Loucy (cell line): ENCODE measurements around the gene ARGLU1.

Experiments
- H2AFZ ChIP-seq: fragments of 200-600 bp; sonication (generic); 2 replicates; pipeline ENCODE4 v1.6.0; 2016; ENCODE audit warnings: antibody characterized with exemption, mild to moderate bottlenecking, low read length, moderate library complexity
- H3F3A ChIP-seq: fragments of 200-600 bp; 2 replicates; pipeline ENCODE4 v1.6.0; 2016; ENCODE audit warnings: antibody characterized with exemption, low read depth, mild to moderate bottlenecking
- H3K27me3 ChIP-seq: fragments of 200-600 bp; sonication (generic); 2 replicates; pipeline ENCODE4 v1.6.1; 2014; ENCODE audit warnings: low read length, mild to moderate bottlenecking; ENCODE audit not compliant: insufficient read depth, poor library complexity, severe bottlenecking
- H3K36me3 ChIP-seq: fragments of 200-600 bp; sonication (generic); 2 replicates; pipeline ENCODE4 v1.6.1; 2016; ENCODE audit warnings: low read length; ENCODE audit not compliant: insufficient read depth
- H3K4me1 ChIP-seq: fragments of 200-600 bp; sonication (generic); 2 replicates; pipeline ENCODE4 v1.5.1; 2014; ENCODE audit warnings: low read length, mild to moderate bottlenecking; ENCODE audit not compliant: insufficient read depth, poor library complexity, severe bottlenecking
- H3K4me2 ChIP-seq: fragments of 200-600 bp; sonication (generic); 2 replicates; pipeline ENCODE4 v1.6.0; 2014; ENCODE audit warnings: antibody characterized with exemption, low read length, low read depth, mild to moderate bottlenecking; ENCODE audit not compliant: poor library complexity, severe bottlenecking
- H3K4me3 ChIP-seq: fragments of 200-600 bp; sonication (generic); 2 replicates; pipeline ENCODE4 v1.5.1; 2014; ENCODE audit warnings: low read length, mild to moderate bottlenecking, mixed read lengths; ENCODE audit not compliant: poor library complexity, severe bottlenecking
- H3K79me2 ChIP-seq: fragments of 200-600 bp; sonication (generic); 2 replicates; pipeline ENCODE4 v1.6.1; 2014; ENCODE audit warnings: low read length; ENCODE audit not compliant: insufficient read depth
- H3K9ac ChIP-seq: fragments of 200-600 bp; sonication (generic); 2 replicates; pipeline ENCODE4 v1.6.0; 2014; ENCODE audit warnings: mild to moderate bottlenecking, low read depth, low read length, moderate library complexity; ENCODE audit not compliant: poor library complexity, severe bottlenecking
- H3K9me2 ChIP-seq: fragments of 200-600 bp; sonication (generic); replicated peaks from 2 replicates; pipeline ENCODE4 v1.6.1; 2016; ENCODE audit warnings: low read depth, low read length, mixed read lengths
- H3K9me3 ChIP-seq: fragments of 200-600 bp; sonication (generic); 2 replicates; pipeline ENCODE4 v1.6.1; 2014; ENCODE audit warnings: mild to moderate bottlenecking, antibody characterized with exemption, low read length, low read depth; ENCODE audit not compliant: insufficient read depth
- H4K20me1 ChIP-seq: fragments of 200-600 bp; sonication (generic); 2 replicates; pipeline ENCODE4 v1.6.0; 2014; ENCODE audit warnings: antibody characterized with exemption, low read length, mild to moderate bottlenecking; ENCODE audit not compliant: insufficient read depth, poor library complexity, severe bottlenecking
- CTCF ChIP-seq: fragments of 200-600 bp; sonication (generic); conservative IDR thresholded peaks from 2 replicates; pipeline ENCODE4 v1.5.1; 2014; ENCODE audit warnings: mild to moderate bottlenecking, antibody characterized with exemption, low read length
- EZH2phosphoT487 ChIP-seq: fragments of 200-600 bp; IDR thresholded peaks from 2 replicates; pipeline ENCODE4 v1.6.1; 2018; ENCODE audit warnings: antibody characterized with exemption, mild to moderate bottlenecking, moderate library complexity, borderline replicate concordance

The ARGLU1 gene

GRCh38 chr13:106587787-106588186 is 19.9 kb upstream of the ARGLU1 start:
- Histone ChIP-seq H2AFZ (no peak overlapping the region), H3K9ac (no peak overlapping the region), H3K9me3 (peaks cover 6% of the 10 kb centered on the region; the same call in 1 of the 2 replicates), H3K36me3 (no peaks in the 10 kb centered on the region), H3K79me2 (no peaks in the 10 kb centered on the region), H3K4me3 (no peak overlapping the region), H4K20me1 (no peaks in the 10 kb centered on the region), H3K9me2 (no peaks in the 10 kb centered on the region), H3K4me1 (no peaks in the 10 kb centered on the region), H3K27me3 (no peaks in the 10 kb centered on the region), H3F3A (no peaks in the 10 kb centered on the region), H3K4me2 (no peak overlapping the region)
- no peak for TF ChIP-seq CTCF
- no peak for TF ChIP-seq EZH2phosphoT487

DNA sequence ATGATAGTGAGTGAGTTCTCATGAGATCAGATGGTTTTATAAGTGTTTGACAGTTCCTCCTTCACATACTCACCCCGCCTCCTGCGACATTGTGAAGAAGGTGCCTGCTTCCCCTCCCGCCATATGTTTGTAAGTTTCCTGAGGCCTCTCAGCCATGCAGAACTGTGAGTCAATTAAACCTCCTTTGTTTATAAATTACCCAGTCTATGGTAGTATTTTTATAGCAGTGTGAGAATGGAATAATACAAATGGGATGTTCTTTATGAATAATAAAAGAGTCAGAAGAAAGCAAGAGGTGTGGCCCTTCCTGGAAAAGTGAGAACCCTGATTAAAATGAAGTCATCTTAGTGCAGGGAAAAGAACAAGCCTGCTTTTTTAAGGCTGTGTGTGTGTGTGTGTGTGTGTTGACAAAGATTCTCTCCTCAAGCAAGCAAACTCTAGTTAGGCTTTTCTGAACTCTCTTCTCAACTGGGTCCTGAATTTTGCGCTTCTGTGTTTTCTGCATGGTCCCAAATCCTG is 18.8 kb upstream of the ARGLU1 start:
- TF ChIP-seq EZH2phosphoT487 (no peak), CTCF (no peak)
- Histone ChIP-seq H3K4me3 (no peak overlapping the region), H3K4me2 (no peak overlapping the region), H3K79me2 (no peaks in the 10 kb centered on the region), H2AFZ (no peak overlapping the region), H3K36me3 (no peaks in the 10 kb centered on the region), H3K9ac (no peak overlapping the region), H4K20me1 (no peaks in the 10 kb centered on the region), H3K9me2 (no peaks in the 10 kb centered on the region), H3K27me3 (no peaks in the 10 kb centered on the region), H3K9me3 (peaks cover 6% of the 10 kb centered on the region; the same call in 1 of the 2 replicates), H3K4me1 (no peaks in the 10 kb centered on the region), H3F3A (no peaks in the 10 kb centered on the region)

DNA sequence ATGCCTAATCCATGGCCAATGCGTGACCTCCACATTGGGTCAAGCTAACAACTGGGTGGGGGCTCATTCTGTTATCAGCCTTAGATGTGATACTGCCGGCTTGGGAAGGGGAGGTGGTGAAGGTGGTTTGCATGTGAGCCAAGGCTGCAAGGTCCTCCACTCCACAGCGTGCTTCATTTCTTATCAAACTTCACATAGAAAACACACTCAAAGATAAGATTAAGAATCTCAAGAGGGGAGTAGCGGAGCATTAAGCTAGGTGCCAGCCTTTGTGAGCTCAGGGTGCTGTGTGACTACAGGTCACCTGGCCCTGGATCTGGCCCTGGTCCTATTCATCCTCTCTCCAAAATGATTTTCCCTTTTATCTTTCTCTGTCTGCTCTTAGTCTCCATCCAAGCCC is 13.3 kb upstream of the ARGLU1 start:
- H3K9me2 ChIP-seq: no peaks in the 10 kb centered on the region
- H3K4me1 ChIP-seq: no peaks in the 10 kb centered on the region
- no peak for TF ChIP-seq EZH2phosphoT487
- TF ChIP-seq CTCF: no peak
- no peak overlapping the region for H3K9ac ChIP-seq
- H3K36me3 ChIP-seq: no peaks in the 10 kb centered on the region
- no peaks in the 10 kb centered on the region for H3F3A ChIP-seq
- H3K4me2 ChIP-seq: no peak overlapping the region
- no peaks in the 10 kb centered on the region for H3K27me3 ChIP-seq
- peaks cover 6% of the 10 kb centered on the region; the same call in 1 of the 2 replicates for H3K9me3 ChIP-seq
- H3K4me3 ChIP-seq: no peak overlapping the region
- no peaks in the 10 kb centered on the region for H4K20me1 ChIP-seq
- no peak overlapping the region for H2AFZ ChIP-seq
- H3K79me2 ChIP-seq: no peaks in the 10 kb centered on the region
